Choroid plexus epithelial cell (primary cell): Measurements from ENCODE around the gene GGT7.
A peak's percentile ranks its signal among the peaks of the same experiment; 100 is the strongest.
"Not testable (repeated sequence)": the region's sequence is repeated elsewhere in the genome, so short reads cannot be mapped to it uniquely, and the experiment has no call there.

ENCODE experiments used
- DNase-seq: peaks from one replicate; pipeline ENCODE4 v3.0.0-alpha.2; 2010; ENCODE audit warnings: low read depth
- H3K4me3 ChIP-seq: 2 replicates; pipeline ENCODE4 v1.5.1; 2011; ENCODE audit warnings: low read depth, mild to moderate bottlenecking, control low read depth, low read length, moderate library complexity
- CTCF ChIP-seq: conservative IDR thresholded peaks from 2 replicates; pipeline ENCODE4 v1.5.1; 2011; ENCODE audit warnings: low read depth, mild to moderate bottlenecking, control low read depth, inconsistent platforms, low read length, moderate library complexity

Gene GGT7

GRCh38 chr20:34883087-34883688 lies 10.5 kb upstream of the GGT7 start:
- DNase-seq: no peak
- TF ChIP-seq CTCF: no peak

GRCh38 chr20:34881689-34882088 lies 9.0 kb upstream of the GGT7 start:
- no peak overlapping the region for H3K4me3 ChIP-seq
- no peak for TF ChIP-seq CTCF
- DNase-seq: no peak

More at GRCh38 chr20:34883087-34883688, 10.5 kb upstream of the GGT7 start:
- H3K4me3 ChIP-seq: no peak overlapping the region

GRCh38 chr20:34880971-34881370 lies 8.3 kb upstream of the GGT7 start:
- DNase-seq, H3K4me3 ChIP-seq: not testable (repeated sequence)

- H3K4me3 ChIP-seq: no peak overlapping the region
- TF ChIP-seq CTCF: no peak
- DNase-seq: no peak
These were observed 7.7 kb upstream of the GGT7 start for GRCh38 chr20:34880215-34880850.

- no peak for TF ChIP-seq CTCF
- DNase-seq: no peak
These were observed 4.0 kb upstream of the GGT7 start, which contains the start of gene ACSS2 for GRCh38 chr20:34876406-34877282. Gene ACSS2, plus strand, starts transcription at chr20:34876612. Its CDS starts 34 bp downstream, at chr20:34876646.

GRCh38 chr20:34875642-34876405 lies 3.2 kb upstream of the GGT7 start:
- peak overlapping the region; percentile 76 for H3K4me3 ChIP-seq
- TF ChIP-seq CTCF: peak; percentile 52
- peak; percentile 99 for DNase-seq

More at GRCh38 chr20:34876406-34877282, 4.0 kb upstream of the GGT7 start, which contains the start of gene ACSS2:
- H3K4me3 ChIP-seq: peak within 1 kb of the TSS; percentile 76
